ENCODE results near the gene STX17.

- TF ChIP-seq, protein P1, sequence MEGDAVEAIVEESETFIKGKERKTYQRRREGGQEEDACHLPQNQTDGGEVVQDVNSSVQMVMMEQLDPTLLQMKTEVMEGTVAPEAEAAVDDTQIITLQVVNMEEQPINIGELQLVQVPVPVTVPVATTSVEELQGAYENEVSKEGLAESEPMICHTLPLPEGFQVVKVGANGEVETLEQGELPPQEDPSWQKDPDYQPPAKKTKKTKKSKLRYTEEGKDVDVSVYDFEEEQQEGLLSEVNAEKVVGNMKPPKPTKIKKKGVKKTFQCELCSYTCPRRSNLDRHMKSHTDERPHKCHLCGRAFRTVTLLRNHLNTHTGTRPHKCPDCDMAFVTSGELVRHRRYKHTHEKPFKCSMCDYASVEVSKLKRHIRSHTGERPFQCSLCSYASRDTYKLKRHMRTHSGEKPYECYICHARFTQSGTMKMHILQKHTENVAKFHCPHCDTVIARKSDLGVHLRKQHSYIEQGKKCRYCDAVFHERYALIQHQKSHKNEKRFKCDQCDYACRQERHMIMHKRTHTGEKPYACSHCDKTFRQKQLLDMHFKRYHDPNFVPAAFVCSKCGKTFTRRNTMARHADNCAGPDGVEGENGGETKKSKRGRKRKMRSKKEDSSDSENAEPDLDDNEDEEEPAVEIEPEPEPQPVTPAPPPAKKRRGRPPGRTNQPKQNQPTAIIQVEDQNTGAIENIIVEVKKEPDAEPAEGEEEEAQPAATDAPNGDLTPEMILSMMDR (IDR thresholded peaks at IDR 0.05; ENCODE audit: extremely low read depth in 1 of 2, insufficient read depth in 1 of 2, low read depth in 1 of 2, low read length in 2 of 2): no peak
- TF ChIP-seq EZH2 (IDR thresholded peaks at IDR 0.05; ENCODE audit: borderline replicate concordance, low read depth, low read length, severe bottlenecking) (no peak), POLR2AphosphoS5 (IDR thresholded peaks at IDR 0.05; ENCODE audit: insufficient read depth, low read depth, low read length) (no peak), POLR2A (IDR thresholded peaks at IDR 0.05; ENCODE audit: low read depth, low read length) (no peak), MYC (IDR thresholded peaks at IDR 0.05; ENCODE audit: low read depth, low read length) (no peak), GATA2 (IDR thresholded peaks at IDR 0.05; ENCODE audit: insufficient read depth, insufficient read length, low read depth, low read length) (no peak), JUN (IDR thresholded peaks at IDR 0.05; ENCODE audit: borderline replicate concordance, insufficient read depth, insufficient read length, low read depth) (no peak)
- TF ChIP-seq, protein P2, sequence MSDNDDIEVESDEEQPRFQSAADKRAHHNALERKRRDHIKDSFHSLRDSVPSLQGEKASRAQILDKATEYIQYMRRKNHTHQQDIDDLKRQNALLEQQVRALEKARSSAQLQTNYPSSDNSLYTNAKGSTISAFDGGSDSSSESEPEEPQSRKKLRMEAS (IDR thresholded peaks at IDR 0.05; ENCODE audit: insufficient read depth, insufficient read length): no peak
Measured at GRCh38 chr9:99921875-99922710, 15.6 kb downstream of the STX17 start.
